HG02852 (cell line): ENCODE results near the gene MTHFSD.

Experiments used
- ATAC-seq: cut with Tn5 transposase; IDR thresholded peaks from one replicate; pipeline ENCODE4 v1.9.1; 2021; ENCODE audit warnings: mild to moderate bottlenecking, moderate library complexity; ENCODE audit not compliant: unreplicated experiment

MTHFSD gene

GRCh38 chr16:86584071-86584685 lies 29.1 kb upstream of the MTHFSD start:
- ATAC-seq: no peak

GRCh38 chr16:86581458-86581857 lies 26.4 kb upstream of the MTHFSD start:
- no peak for ATAC-seq

GRCh38 chr16:86580791-86581170 lies 25.7 kb upstream of the MTHFSD start:
- ATAC-seq: no peak

GRCh38 chr16:86580063-86580790 lies 25.2 kb upstream of the MTHFSD start:
- ATAC-seq: no peak

- ATAC-seq: no peak
Observed at GRCh38 chr16:86579268-86580062, 24.4 kb upstream of the MTHFSD start.

- no peak for ATAC-seq
Observed at GRCh38 chr16:86578611-86579267, 23.7 kb upstream of the MTHFSD start.

GRCh38 chr16:86578061-86578599 lies 23.1 kb upstream of the MTHFSD start, which contains the start of gene FOXL1:
Gene FOXL1 (plus strand): TSS chr16:86578549. CDS start chr16:86578724, 175 bp downstream.
- ATAC-seq: no peak

- ATAC-seq: no peak
Observed at GRCh38 chr16:86577314-86577971, 22.4 kb upstream of the MTHFSD start.

- ATAC-seq: no peak
Observed at GRCh38 chr16:86576591-86577313, 21.7 kb upstream of the MTHFSD start.

GRCh38 chr16:86575754-86576557 lies 20.9 kb upstream of the MTHFSD start:
- ATAC-seq: no peak

GRCh38 chr16:86575095-86575685 lies 20.2 kb upstream of the MTHFSD start:
- ATAC-seq: no peak

- no peak for ATAC-seq
Observed at GRCh38 chr16:86574646-86575045, 19.6 kb upstream of the MTHFSD start.

GRCh38 chr16:86573646-86574508 lies 18.8 kb upstream of the MTHFSD start:
- ATAC-seq: no peak

GRCh38 chr16:86573215-86573614 lies 18.2 kb upstream of the MTHFSD start:
- ATAC-seq: no peak

GRCh38 chr16:86572606-86573005 lies 17.6 kb upstream of the MTHFSD start:
- no peak for ATAC-seq

GRCh38 chr16:86572041-86572521 lies 17.0 kb upstream of the MTHFSD start:
- ATAC-seq: no peak

- ATAC-seq: no peak
Observed at GRCh38 chr16:86571530-86571915, 16.5 kb upstream of the MTHFSD start.
